Suprapubic skin (tissue), 4 donors: Measurements from ENCODE around the gene PDE4B. TPM values are rescaled to one million over a fixed set of nuclear protein-coding genes. Genes with fewer than 3 reads are reported as not detected.

Experiments
- DNase-seq, 2 donors: peaks; one replicate each; pipeline ENCODE4 v3.0.0-alpha.2; 2019; ENCODE audit warnings: low spot score in 2 of 2
- H3K27ac ChIP-seq: fragments of 200-600 bp; sonication (generic); one replicate; pipeline ENCODE4 v1.5.1; 2019
- H3K27me3 ChIP-seq: fragments of 200-600 bp; sonication (generic); one replicate; pipeline ENCODE4 v1.5.1; 2019
- H3K36me3 ChIP-seq: fragments of 200-600 bp; sonication (generic); one replicate; pipeline ENCODE4 v1.5.1; 2019
- H3K4me1 ChIP-seq: fragments of 200-600 bp; sonication (generic); one replicate; pipeline ENCODE4 v1.5.1; 2019
- H3K4me3 ChIP-seq: fragments of 200-600 bp; sonication (generic); one replicate; pipeline ENCODE4 v1.5.1; 2019; ENCODE audit warnings: mild to moderate bottlenecking
- H3K9me3 ChIP-seq: fragments of 200-600 bp; sonication (generic); one replicate; pipeline ENCODE4 v1.5.1; 2019
- EP300 ChIP-seq: sonication (generic); formaldehyde crosslinking; IDR thresholded peaks from one replicate; pipeline ENCODE4 v1.6.1; 2017; ENCODE audit warnings: antibody characterized with exemption
- POLR2A ChIP-seq, 2 donors: fragments of 450-650 bp; IDR thresholded peaks; one replicate each; pipeline ENCODE4 v1.6.1; 2017; ENCODE audit warnings: antibody characterized with exemption in 2 of 2, mild to moderate bottlenecking in 2 of 2, moderate library complexity in 2 of 2
- POLR2AphosphoS5 ChIP-seq, 3 donors: sonication (generic); formaldehyde crosslinking; IDR thresholded peaks; one replicate each; pipeline ENCODE4 v1.6.1; 2017; ENCODE audit warnings: antibody characterized with exemption in 3 of 3
- WGBS: methylation state at CpG from one replicate; pipeline ENCODE4 v1.1.5; 2018; 5-methylcytosine and 5-hydroxymethylcytosine counted together
- total RNA-seq, 4 donors: library from RNA; depleted of rRNA; stranded (reverse); fragments of >200 nt; gene quantifications; one replicate each; pipeline ENCODE4 v1.1.0, GENCODE V29; 2016
- TF ChIP-seq, protein P1 (sequence below), 2 donors: fragments of 200-600 bp in 1 of 2; fragments of 450-650 bp in 1 of 2; sonication (generic) in 1 of 2; IDR thresholded peaks; one replicate each; pipeline ENCODE4 v1.5.1; 2016 to 2019; ENCODE audit warnings: antibody characterized with exemption in 2 of 2, mild to moderate bottlenecking in 1 of 2, moderate library complexity in 1 of 2

Gene PDE4B
- total RNA-seq, 4 donors from 2014 or later = 14.2 to 27.6 (median 16.7) TPM

- no peak for DNase-seq
- WGBS = 89% methylated on average over 2 of the region's 2 CpGs
- no peaks in the 10 kb centered on the region for H3K9me3 ChIP-seq
- no peaks in the 10 kb centered on the region for H3K4me1 ChIP-seq
- TF ChIP-seq, protein P1, sequence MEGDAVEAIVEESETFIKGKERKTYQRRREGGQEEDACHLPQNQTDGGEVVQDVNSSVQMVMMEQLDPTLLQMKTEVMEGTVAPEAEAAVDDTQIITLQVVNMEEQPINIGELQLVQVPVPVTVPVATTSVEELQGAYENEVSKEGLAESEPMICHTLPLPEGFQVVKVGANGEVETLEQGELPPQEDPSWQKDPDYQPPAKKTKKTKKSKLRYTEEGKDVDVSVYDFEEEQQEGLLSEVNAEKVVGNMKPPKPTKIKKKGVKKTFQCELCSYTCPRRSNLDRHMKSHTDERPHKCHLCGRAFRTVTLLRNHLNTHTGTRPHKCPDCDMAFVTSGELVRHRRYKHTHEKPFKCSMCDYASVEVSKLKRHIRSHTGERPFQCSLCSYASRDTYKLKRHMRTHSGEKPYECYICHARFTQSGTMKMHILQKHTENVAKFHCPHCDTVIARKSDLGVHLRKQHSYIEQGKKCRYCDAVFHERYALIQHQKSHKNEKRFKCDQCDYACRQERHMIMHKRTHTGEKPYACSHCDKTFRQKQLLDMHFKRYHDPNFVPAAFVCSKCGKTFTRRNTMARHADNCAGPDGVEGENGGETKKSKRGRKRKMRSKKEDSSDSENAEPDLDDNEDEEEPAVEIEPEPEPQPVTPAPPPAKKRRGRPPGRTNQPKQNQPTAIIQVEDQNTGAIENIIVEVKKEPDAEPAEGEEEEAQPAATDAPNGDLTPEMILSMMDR (IDR thresholded peaks at IDR 0.05) = no peak
- TF ChIP-seq EP300 (no peak), POLR2AphosphoS5 (IDR thresholded peaks at IDR 0.05) (no peak), POLR2A (IDR thresholded peaks at IDR 0.05) (no peak)
- H3K4me3 ChIP-seq = no peak overlapping the region
- peaks cover 4% of the 10 kb centered on the region for H3K27me3 ChIP-seq
- H3K36me3 ChIP-seq = no peaks in the 10 kb centered on the region
- H3K27ac ChIP-seq = no peak overlapping the region
Observed at GRCh38 chr1:66227966-66228365, 435.3 kb downstream of the PDE4B start.

GRCh38 chr1:66231217-66231616 is 438.5 kb downstream of the PDE4B start:
- TF ChIP-seq POLR2AphosphoS5 (IDR thresholded peaks at IDR 0.05) = no peak
- no peak for TF ChIP-seq EP300
- TF ChIP-seq, protein P1 (IDR thresholded peaks at IDR 0.05) = no peak
- TF ChIP-seq POLR2A (IDR thresholded peaks at IDR 0.05) = no peak
- no peak for DNase-seq
- no peaks in the 10 kb centered on the region for H3K27me3 ChIP-seq
- no peaks in the 10 kb centered on the region for H3K9me3 ChIP-seq
- H3K4me1 ChIP-seq = no peaks in the 10 kb centered on the region
- H3K4me3 ChIP-seq = no peak overlapping the region
- no peak overlapping the region for H3K27ac ChIP-seq
- H3K36me3 ChIP-seq = no peaks in the 10 kb centered on the region

DNA sequence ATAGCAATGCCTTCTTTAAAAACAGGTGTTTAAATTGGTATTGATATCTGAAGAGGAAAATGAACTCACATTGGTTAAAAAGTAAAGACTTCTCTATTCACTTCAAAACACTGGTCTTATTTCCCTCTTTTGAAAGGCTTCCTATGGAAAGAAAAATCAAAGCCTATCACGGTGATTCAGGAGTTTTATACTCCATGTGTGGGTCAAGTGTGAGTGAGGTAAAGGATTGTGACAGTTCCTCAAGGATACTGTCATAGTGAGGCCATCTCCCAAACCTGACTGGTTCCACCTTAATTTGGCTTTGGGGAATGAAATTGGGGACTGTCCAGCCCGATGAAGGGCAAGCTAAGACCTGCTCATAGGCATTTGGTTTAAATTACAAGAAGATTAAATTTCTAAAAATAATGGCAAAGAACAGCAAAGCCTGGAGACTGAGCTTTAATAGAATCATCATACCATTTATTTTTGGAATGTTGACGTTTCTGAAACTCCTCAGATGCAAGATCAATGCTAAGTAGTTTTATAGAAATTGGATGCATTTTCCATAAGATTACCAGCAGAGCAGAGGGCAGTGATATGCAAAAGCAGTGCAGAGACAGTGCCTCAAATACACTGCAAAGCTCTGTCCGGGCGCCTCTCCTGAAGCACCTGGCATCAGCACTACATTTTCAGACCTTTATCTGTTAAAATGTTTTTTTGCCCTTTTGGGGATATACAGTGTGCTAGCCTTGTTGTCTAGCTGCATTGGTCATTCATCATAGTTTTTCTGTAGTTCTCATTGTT is 439.2 kb downstream of the PDE4B start:
- H3K4me1 ChIP-seq = no peaks in the 10 kb centered on the region
- no peak for TF ChIP-seq EP300
- no peak for TF ChIP-seq POLR2A (IDR thresholded peaks at IDR 0.05)
- TF ChIP-seq POLR2AphosphoS5 (IDR thresholded peaks at IDR 0.05) = no peak
- TF ChIP-seq, protein P1 (IDR thresholded peaks at IDR 0.05) = no peak
- no peaks in the 10 kb centered on the region for H3K36me3 ChIP-seq
- H3K9me3 ChIP-seq = no peaks in the 10 kb centered on the region
- no peak overlapping the region for H3K4me3 ChIP-seq
- 49% methylated on average over 5 of the region's 5 CpGs for WGBS
- no peak overlapping the region for H3K27ac ChIP-seq
- no peaks in the 10 kb centered on the region for H3K27me3 ChIP-seq
- no peak for DNase-seq

- no peak for DNase-seq
Observed at GRCh38 chr1:66237042-66237441, 444.3 kb downstream of the PDE4B start.

GRCh38 chr1:66237722-66238479 is 445.2 kb downstream of the PDE4B start:
- no peak for DNase-seq
- H3K36me3 ChIP-seq = no peaks in the 10 kb centered on the region
- WGBS = 53% methylated on average over 5 of the region's 5 CpGs
- H3K4me1 ChIP-seq = no peaks in the 10 kb centered on the region
- TF ChIP-seq, protein P1 (IDR thresholded peaks at IDR 0.05) = no peak
- no peak for TF ChIP-seq EP300
- no peaks in the 10 kb centered on the region for H3K27me3 ChIP-seq
- H3K9me3 ChIP-seq = no peaks in the 10 kb centered on the region
- no peak overlapping the region for H3K4me3 ChIP-seq
- H3K27ac ChIP-seq = no peak overlapping the region

More at GRCh38 chr1:66237042-66237441, 444.3 kb downstream of the PDE4B start:
- Histone ChIP-seq H3K4me3 (no peak overlapping the region), H3K27me3 (no peaks in the 10 kb centered on the region), H3K36me3 (no peaks in the 10 kb centered on the region), H3K9me3 (no peaks in the 10 kb centered on the region), H3K27ac (no peak overlapping the region), H3K4me1 (no peaks in the 10 kb centered on the region)
- 80% methylated on average over 2 of the region's 2 CpGs for WGBS
- no peak for TF ChIP-seq POLR2AphosphoS5 (IDR thresholded peaks at IDR 0.05)
